Tongue (tissue), 2 donors: Measurements from ENCODE around the gene LMNA. TPM values are rescaled to one million over a fixed set of nuclear protein-coding genes. Genes with fewer than 3 reads are reported as not detected.
"Not testable (repeated sequence)": the region's sequence is repeated elsewhere in the genome, so short reads cannot be mapped to it uniquely, and the experiment has no call there.

Experiments
- DNase-seq: peaks from one replicate; pipeline ENCODE4 v3.0.0-alpha.2; 2015
- total RNA-seq: library from RNA; depleted of rRNA; stranded (reverse); fragments of >200 nt; gene quantifications from one replicate; pipeline ENCODE4 v1.2.3, GENCODE V29; 2014

LMNA gene
- total RNA-seq, 1 donor from 2014 or later, result 721 TPM

DNA sequence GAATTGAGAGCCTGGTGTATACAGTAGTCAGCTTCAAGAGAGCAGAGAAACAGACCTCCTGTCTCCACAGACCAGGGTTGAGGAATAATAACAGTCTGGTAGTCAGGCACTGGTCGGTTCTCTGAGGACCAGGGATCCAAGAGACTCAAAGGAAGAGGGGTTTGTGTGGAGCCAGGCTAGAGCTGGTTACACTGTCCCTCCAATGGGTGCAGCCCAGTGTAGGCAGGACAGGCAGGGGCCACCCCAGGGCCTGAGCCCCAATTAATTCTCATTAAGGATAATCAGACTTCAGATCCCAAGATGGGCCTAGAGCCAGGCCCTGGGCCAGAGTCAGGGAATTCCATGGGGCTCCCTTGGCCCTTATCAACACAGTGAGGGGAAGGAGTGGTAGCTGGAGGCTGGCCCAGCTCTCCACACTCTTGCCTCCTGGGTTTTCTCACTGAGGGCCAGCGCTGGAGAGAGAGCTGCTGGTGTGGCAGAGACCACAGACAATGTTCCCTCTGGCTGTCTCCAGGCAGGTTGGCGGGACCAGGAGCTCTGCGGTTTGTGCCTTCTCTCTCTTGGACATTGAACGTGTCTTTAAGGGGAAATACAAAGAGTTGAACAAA is 48.0 kb downstream of the LMNA start:
- DNase-seq, result no peak

DNA sequence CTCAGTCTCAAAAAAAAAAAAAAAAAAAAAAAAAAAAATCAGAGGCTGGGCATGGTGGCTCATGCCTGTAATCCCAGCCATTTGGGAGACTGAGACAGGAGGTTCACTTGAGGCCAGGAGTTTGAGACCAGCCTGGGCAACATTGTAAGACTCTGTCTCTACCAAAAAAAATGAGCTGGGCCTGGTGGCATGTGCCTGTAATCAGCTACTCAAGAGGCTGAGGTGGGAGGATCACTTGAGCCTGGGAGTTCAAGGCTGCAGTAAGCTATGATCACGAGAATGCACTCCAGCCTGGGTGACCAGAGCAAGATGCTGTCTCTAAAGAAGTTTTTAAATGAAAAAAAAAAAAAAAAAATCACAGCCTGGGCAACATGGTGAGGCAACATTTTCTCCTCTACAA is 49.2 kb downstream of the LMNA start:
- DNase-seq, result no peak

DNA sequence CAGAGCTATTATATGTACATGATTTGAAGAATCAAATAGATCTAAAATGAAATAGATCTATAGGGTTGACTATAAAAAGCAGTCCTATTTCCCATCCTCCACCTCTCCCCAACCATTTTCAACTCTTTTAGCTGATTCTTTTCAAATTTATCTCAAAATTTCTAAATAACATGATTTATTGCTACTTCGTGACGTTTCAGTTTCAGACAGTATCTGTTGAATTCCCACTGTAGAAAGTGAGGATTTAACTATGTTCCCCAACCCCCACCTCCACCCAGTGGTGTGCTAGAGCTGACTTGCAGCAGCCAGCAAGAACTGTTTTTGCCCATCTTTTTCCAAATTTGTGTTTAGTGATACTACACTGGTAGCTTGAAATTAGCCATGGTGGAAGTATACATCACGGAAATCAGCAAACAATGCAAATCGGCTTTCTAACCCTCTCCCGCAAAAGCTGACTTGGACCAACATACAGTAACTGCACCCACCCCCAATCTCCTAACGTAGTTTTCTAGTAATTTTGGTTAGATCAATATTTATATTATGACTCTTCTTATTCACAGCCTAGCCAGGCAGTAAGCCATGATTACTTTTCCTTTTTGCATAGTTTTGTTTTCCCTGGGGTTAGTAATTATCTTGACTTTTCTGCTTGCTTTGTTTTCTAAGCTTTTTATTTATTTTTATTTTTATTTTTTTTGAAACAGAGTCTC is 49.8 kb downstream of the LMNA start:
- DNase-seq, result no peak

DNA sequence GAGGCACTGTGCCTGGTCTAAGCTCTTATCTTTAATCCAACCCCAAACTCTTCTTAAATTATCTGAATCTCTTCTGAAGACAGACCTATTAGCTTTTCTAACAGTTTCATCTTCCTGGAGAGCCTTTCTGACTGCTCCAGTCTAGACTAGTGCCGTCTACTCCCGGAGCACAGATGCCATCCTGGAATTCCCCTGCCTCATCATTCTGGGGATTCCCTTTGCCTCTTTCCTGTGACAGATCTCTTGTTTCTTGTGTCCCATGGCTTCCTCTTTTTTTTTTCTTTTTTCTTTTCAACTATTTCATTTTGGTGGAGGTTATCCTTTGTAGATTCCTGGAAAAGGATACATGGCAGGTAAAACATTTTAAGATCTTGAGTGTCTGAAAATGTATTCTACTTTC is 50.6 kb downstream of the LMNA start:
- no peak for DNase-seq

DNA sequence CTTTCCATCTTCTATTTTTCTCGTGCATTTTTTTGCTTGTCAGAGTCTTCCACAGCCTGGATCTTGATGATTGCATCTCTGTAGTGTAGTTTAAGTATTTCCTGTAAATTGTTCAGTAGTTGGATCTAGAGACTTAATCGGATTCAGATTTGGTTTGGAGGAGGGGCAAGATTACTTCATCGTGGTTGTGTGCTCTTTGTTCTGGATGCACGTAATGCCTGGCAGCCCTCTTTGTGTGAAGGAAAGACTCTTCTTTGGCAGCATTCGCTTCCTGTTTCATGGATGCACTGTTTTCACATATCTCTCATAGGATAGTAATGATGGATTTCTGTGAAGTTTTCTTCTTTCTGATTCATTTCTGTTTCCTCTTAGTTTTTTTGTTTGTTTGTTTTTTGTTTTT is 53.0 kb downstream of the LMNA start:
- DNase-seq, result no peak

DNA sequence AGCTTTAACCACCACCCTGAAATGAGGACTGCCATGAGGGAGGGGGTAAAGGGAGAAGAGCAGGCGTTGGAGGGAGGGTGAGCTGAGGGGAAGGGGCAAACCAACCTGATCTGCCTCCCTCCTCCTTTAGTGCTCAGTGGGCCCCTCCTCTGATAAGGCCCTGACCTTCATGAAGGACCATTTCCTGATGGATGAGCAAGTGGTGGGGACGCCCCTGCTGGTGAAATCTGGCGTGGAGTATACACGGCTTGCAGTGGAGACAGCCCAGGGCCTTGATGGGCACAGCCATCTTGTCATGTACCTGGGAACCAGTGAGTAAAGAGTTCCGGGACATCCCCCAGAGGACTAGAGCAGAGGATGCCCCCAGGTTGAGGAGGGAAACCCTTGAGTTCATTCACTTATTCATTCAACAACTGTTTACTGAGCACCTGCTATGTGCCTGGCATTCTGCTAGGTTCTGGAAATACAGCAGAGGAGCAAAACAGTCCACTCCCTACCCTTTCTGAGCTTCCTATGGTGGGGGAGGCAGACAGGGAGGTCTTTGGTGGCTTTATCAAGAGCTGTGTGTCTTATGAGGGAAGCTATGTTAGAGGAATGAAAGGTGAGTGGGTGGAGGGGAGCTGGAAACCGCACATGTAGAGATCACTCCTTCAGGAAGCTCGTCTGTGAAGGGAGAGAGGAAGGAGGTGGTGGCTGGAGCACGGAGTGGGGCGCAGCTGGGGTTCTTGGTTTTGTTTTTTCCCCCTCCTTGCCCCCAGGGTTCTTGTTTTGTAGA is 58.4 kb downstream of the LMNA start:
- DNase-seq, result no peak

DNA sequence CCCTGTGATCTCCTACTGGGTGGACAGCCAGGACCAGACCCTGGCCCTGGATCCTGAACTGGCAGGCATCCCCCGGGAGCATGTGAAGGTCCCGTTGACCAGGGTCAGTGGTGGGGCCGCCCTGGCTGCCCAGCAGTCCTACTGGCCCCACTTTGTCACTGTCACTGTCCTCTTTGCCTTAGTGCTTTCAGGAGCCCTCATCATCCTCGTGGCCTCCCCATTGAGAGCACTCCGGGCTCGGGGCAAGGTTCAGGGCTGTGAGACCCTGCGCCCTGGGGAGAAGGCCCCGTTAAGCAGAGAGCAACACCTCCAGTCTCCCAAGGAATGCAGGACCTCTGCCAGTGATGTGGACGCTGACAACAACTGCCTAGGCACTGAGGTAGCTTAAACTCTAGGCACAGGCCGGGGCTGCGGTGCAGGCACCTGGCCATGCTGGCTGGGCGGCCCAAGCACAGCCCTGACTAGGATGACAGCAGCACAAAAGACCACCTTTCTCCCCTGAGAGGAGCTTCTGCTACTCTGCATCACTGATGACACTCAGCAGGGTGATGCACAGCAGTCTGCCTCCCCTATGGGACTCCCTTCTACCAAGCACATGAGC is 62.2 kb downstream of the LMNA start:
- DNase-seq, result no peak

DNA sequence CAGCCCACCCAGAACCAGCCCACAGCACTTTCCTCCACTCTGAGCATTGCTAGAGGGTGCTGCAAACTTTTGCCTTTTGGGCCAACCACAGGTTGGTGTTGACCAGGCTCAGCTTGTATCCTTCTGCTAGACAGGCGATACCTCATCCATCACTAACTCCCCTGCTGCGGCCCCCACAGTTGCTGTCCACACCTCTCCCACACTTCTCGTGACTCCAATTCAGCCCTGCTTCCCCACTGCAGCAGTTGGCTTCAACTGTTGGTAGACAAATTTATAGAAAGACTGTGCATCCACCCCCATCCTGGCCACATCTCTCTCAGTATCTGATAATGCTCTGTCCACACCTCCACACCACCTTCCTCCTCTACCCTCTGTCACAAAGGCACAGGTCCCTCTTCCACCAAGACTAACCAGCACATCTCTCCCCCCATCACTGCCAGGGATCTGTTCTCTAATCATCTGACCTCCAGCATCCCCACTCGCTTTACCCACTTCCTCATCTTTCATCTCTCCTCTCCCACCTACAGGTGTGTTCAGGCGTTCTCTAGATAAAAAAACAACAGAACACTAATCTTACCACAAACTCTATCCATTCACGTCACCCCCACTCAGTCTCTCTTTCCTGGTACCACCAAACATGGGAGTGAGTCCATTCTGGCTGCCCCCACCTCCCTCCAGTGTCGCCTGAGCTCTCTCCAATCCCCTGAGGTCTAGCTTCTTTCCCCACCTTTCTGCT is 63.6 kb downstream of the LMNA start:
- DNase-seq, result no peak

DNA sequence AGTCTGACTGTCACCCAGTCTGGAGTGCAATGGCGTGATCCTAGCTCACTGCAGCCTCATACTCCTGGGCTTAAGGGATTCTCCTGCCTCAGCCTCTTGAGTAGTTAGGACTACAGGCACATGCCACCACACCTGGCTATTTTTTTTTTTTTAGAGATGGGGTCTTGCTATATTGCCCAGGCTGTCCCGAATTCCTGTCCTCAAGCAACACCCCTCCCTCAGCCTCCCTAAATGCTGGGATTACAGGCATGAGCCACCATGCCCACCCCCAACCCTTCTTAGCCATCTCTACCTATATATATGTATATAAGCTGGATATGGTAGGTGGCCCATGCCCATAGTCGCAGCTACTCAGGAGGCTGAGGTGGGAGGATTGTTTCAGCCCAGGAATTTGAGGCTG is 66.0 kb downstream of the LMNA start:
- no peak for DNase-seq

DNA sequence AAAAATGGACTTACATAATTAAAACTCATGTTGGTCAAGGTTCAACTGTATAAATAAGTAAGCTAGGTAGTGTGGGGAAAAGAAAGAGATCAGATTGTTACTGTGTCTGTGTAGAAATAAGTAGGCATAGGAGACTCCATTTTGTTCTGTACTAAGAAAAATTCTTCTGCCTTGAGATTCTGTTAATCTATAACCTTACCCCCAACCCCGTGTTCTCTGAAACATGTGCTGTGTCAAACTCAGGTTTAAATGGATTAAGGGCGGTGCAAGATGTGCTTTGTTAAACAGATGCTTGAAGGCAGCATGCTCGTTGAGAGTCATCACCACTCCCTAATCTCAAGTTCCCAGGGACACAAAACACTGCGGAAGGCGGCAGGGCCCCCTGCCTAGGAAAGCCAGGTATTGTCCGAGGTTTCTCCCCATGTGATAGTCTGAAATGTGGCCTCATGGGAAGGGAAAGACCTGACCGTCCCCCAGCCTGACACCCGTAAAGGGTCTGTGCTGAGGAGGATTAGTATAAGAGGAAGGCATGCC is 66.9 kb downstream of the LMNA start:
- DNase-seq, result not testable (repeated sequence)

DNA sequence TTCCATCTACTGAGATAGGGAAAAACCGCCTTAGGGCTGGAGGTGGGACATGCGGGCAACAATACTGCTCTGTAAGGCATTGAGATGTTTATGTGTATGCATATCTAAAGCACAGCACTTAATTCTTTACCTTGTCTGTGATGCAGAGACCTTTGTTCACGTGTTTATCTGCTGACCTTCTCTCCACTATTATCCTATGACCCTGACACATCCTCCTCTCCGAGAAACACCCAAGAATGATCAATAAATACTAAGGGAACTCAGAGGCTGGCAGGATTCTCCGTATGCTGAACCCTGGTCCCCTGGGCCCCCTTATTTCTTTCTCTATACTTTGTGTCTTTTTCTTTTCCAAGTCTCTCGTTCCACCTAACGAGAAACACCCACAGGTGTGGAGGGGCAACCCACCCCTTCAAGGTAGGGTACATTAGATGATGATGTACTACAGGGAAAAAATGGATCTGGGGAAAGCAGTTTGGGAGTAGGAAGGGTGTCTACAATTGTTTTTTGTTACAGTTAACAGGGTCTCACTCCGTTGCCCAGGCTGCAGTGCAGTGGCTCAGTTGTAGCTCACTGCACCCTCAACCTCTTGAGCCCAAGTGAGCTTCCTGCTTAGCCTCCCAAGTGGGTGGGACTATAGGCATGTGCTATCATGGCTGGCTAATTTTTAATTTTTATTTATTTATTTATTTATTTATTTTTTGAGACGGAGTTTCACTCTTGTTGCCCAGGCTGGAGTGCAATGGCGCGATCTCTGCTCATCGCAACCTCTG is 67.7 kb downstream of the LMNA start:
- not testable (repeated sequence) for DNase-seq

DNA sequence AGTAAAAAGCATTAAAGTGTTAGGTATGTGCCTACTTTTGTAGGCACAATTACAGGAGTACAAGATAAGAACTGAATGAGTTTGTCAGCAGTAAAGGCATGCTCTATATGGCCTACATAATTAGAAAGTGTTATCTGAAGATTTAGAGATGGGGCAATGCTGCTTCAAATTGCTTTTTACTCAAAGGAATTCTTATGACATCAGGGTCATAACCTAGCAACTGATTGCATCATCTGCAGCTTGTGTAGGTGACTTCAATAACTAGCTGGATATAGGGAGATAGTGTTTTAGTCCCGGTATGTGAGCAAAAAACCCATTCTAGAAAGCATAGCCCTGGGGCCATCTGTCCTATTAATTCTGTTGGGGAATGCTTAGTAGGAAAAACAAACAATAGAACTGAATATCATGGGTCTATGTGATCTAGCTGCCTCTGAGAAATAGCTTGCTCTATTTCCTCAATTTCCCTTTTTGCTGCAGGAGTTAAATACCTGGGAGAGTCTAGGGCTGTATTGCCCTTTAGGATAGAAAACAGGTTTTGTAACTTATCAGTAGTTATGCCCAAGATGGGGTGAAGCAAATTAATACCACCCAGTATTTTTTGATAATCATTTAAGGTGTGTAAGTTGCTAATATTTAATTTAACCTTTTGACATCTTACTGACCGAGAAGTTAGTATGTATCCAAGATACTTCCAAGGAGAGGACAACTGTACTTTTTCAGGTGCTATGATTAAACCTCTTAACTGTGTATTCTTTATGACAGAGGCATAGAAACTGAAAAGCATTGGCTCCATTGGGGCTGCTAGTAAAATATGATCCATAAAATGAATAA is 72.1 kb downstream of the LMNA start:
- not testable (repeated sequence) for DNase-seq

Other genes with a start within 250 kb of the LMNA start
- 32.6 TPM for gene RIT1, start 203.4 kb upstream of the LMNA start, total RNA-seq
- 52.4 TPM for gene KHDC4, start 180.3 kb upstream of the LMNA start, total RNA-seq
- gene RXFP4, start 173.1 kb upstream of the LMNA start, total RNA-seq, result not detected
- gene ARHGEF2, start 136.2 kb upstream of the LMNA start, total RNA-seq, result 115 TPM
- gene SSR2, start 93.8 kb upstream of the LMNA start, total RNA-seq, result 282 TPM
- 29.1 TPM for gene UBQLN4, start 60.9 kb upstream of the LMNA start, total RNA-seq
- gene LAMTOR2, start 59.9 kb upstream of the LMNA start, total RNA-seq, result 31.8 TPM
- 13.3 TPM for gene RAB25, start 53.6 kb upstream of the LMNA start, total RNA-seq
- gene MEX3A, start 32.2 kb upstream of the LMNA start, total RNA-seq, result 4.0 TPM
- 5.5 TPM for gene SEMA4A, start 38.9 kb downstream of the LMNA start, total RNA-seq
- 9.4 TPM for gene SLC25A44, start 79.4 kb downstream of the LMNA start, total RNA-seq
- 49.7 TPM for gene PMF1, start 98.3 kb downstream of the LMNA start, total RNA-seq
- 1.0 TPM for gene BGLAP, start 127.5 kb downstream of the LMNA start, total RNA-seq
- 1.0 TPM for gene PAQR6, start 133.3 kb downstream of the LMNA start, total RNA-seq
- 52.1 TPM for gene SMG5, start 168.1 kb downstream of the LMNA start, total RNA-seq
- 6.1 TPM for gene TMEM79, start 169.6 kb downstream of the LMNA start, total RNA-seq
- 13.1 TPM for gene GLMP, start 181.0 kb downstream of the LMNA start, total RNA-seq
- gene VHLL, start 184.6 kb downstream of the LMNA start, total RNA-seq, result not detected
- 302 TPM for gene CCT3, start 223.6 kb downstream of the LMNA start, total RNA-seq
- gene TSACC, start 223.8 kb downstream of the LMNA start, total RNA-seq, result not detected